HepG2 (cell line): ENCODE measurements around the gene RHOG.

Source experiments
- GATAD2A ChIP-seq: IDR thresholded peaks from 2 replicates; pipeline ENCODE4 v1.6.1; 2016
- GLMP ChIP-seq: sonication (generic); formaldehyde crosslinking; IDR thresholded peaks from 2 replicates; pipeline ENCODE4 v1.9.0; 2021; ENCODE audit warnings: missing genetic modification reagents, mild to moderate bottlenecking, borderline replicate concordance
- KDM5A ChIP-seq: fragments of 200-600 bp; sonication (generic); IDR thresholded peaks from 2 replicates; pipeline ENCODE4 v1.7.0; 2018; ENCODE audit warnings: antibody characterized with exemption, mild to moderate bottlenecking, low read length, borderline replicate concordance
- SRF ChIP-seq: IDR thresholded peaks from 2 replicates; pipeline ENCODE4 v1.6.1; 2011; ENCODE audit warnings: mild to moderate bottlenecking, low read depth, low read length, moderate library complexity
- ZNF609 ChIP-seq: sonication (generic); formaldehyde crosslinking; IDR thresholded peaks from 2 replicates; pipeline ENCODE4 v1.4.0; 2020; ENCODE audit warnings: mild to moderate bottlenecking, missing genetic modification reagents, borderline replicate concordance
- ZSCAN29 ChIP-seq: sonication (generic); formaldehyde crosslinking; conservative IDR thresholded peaks from 2 replicates; pipeline ENCODE4 v1.4.0; 2020; ENCODE audit warnings: mild to moderate bottlenecking, missing genetic modification reagents

GRCh38 chr11:3882655-3883054, 41.9 kb upstream of the RHOG start:
- TF ChIP-seq KDM5A (no peak), GLMP (CRISPR knock-in tag) (no peak), SRF (no peak), GATAD2A (CRISPR knock-in tag) (no peak), ZNF609 (CRISPR knock-in tag) (no peak), ZSCAN29 (CRISPR knock-in tag) (no peak)
